HG03039 (cell line): ENCODE results near the gene PDZD2.
"Not testable (repeated sequence)": the region's sequence is repeated elsewhere in the genome, so short reads cannot be mapped to it uniquely, and the experiment has no call there.

Experiments
- ATAC-seq: cut with Tn5 transposase; IDR thresholded peaks from one replicate; pipeline ENCODE4 v1.9.1; 2021; ENCODE audit warnings: mild to moderate bottlenecking, moderate library complexity; ENCODE audit not compliant: unreplicated experiment

Gene PDZD2

DNA sequence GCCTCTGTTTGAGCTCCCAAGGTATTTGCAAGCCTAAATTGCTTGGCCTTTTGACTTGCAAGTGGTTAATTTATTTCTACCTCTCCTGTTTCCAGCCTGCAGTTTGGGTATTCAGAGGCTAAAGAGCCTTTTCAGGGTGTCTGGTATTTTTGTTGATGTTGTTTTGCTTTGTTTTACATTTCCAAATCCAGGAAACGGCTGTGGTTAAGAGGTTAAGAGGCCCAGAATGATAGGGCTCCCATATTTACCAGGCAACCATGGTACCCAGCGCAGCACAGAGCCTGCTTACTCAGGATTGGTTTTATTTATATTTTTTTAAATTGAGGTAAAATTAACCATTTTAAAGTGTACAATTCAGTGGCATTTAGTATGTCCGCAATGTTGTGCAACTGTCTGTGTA, 92.1 kb downstream of the PDZD2 start:
- no peak for ATAC-seq

DNA sequence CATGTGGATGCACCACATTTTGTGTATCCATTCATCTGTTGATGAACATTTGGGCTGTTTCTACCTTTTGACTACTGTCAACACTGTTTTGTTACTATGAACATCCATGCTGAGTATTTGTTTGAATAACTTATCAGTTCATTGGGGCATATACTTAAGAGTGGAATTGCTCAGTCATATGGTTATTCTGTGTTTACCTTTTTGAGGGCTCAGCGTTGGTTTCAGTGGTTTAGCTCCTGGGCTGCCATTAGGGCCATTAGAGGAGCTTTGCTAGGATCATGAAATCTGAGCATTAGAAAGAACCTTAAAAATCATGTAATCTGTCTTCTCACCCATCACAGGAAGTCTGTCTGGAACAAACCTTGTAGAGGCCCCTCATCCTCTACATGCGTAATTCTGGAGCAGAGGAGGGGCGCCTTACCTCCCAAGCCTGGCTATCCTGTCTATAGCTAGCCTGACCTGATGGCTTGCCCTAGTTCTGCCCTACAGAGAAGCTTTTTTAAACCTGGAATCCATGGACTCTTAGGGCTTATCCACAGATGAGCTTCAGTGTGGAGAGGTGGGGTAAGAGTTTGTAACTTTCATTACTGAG, 92.9 kb downstream of the PDZD2 start:
- no peak for ATAC-seq

DNA sequence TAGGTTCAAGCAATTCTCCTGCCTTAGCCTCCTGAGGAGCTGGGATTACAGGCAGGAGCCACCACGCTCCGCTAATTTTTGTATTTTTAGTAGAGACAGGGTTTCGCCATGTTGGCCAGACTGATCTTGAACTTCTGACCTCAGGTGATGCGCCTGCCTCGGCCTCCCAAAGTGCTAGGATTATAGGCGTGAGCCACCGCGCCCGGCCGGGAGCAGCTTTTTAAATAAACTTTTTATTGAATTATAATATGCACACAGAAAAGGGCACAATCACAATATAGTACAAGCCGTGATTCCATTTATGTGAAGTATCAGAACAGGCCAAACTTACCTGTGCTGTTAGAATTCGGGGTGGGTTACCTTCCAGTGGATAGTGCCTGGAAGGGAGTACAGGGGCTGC, 93.9 kb downstream of the PDZD2 start:
- ATAC-seq, result not testable (repeated sequence)

DNA sequence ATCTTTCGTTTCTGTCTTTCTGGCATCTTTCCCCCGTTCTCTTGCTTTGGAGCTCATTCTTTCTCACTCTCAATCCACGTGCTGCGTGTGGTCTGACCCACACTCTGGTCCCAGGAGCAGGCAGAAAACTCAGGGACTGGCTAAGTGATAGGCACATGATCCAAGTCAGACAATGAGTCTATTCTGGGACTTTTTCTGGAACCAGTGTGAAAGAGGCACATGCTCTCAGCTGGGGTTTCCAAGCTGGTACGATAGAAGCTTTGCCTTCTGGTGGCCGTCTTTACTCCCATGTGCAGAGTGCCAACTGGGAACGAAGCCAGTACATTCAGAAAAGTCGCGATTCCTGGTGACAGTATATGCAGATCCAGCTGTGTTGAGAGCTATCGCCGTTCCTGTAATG, 94.4 kb downstream of the PDZD2 start:
- no peak for ATAC-seq

DNA sequence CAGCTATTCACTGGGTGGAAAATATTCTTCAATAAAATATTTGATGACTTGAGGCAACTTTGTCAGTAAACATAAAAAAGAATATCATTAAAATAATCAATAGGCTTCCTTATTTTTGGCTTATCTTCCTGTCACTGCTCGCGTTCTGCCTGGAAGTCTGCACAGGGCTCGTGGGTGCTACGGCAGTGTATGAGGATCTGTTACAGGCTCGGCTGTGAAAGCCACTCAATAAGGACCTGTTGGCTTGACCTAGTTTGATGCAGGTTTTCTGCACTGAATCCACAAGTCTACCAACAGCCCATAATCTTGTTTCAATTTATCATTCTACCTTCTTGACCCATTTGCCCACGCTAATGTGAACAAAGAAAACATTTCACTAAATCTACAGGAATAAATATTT, 97.2 kb downstream of the PDZD2 start:
- no peak for ATAC-seq

DNA sequence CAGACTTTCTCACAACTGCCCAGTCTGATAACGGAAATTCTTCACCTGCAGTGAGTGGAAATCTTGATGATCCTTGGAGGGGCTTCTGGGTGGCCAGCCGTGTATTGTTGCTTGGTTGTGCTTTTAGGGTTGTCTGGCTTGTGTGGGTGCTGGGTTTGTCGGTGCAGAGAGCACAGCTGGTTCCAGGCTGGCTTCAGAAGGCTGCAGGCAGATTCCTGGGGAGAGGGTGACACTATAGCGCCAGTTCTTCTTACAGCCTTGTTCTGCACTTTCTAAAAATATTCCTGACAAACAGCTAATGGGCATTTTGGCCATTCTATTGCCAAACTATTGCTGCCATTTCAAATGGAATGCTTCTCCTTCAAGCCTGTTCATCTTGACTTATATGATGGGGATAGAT, 99.3 kb downstream of the PDZD2 start:
- no peak for ATAC-seq

DNA sequence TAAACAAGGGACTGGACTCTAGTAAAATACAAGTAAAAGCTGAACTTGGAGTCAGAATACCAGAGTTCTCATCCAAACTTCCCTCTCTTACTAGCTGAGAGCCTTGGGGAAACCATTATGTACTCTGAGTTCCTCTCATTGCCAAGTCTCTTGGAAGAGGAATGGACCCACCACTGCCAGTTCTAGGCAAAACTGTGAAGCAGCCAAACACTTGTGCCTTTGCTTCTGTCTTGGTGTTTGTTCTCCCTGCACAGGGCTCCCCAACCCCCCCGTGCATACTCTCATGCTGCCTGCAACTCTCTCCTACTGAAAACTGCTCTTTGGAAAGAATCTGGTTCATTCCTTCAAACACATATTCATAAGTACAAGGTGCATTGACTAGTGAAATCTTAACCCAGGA, 102.6 kb downstream of the PDZD2 start:
- ATAC-seq, result no peak

DNA sequence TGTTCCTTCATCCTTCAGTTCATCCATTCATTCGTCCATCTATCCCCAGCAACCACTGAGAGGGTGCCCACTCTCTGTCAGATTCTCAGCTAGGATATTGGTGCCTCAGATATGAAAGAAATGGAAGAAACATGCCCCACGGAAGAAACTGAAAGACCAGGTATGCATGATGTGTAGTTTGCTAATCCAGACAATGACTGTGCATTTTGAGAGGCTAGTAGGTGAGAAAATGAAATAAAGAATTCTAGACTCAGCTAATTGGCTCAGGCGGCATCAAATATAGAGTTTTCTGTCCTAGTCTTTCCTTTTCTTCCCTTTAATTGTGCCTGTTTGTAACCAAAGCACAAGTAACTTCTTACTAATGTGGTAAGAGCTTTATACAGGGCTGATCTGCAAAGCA, 104.7 kb downstream of the PDZD2 start:
- no peak for ATAC-seq

DNA sequence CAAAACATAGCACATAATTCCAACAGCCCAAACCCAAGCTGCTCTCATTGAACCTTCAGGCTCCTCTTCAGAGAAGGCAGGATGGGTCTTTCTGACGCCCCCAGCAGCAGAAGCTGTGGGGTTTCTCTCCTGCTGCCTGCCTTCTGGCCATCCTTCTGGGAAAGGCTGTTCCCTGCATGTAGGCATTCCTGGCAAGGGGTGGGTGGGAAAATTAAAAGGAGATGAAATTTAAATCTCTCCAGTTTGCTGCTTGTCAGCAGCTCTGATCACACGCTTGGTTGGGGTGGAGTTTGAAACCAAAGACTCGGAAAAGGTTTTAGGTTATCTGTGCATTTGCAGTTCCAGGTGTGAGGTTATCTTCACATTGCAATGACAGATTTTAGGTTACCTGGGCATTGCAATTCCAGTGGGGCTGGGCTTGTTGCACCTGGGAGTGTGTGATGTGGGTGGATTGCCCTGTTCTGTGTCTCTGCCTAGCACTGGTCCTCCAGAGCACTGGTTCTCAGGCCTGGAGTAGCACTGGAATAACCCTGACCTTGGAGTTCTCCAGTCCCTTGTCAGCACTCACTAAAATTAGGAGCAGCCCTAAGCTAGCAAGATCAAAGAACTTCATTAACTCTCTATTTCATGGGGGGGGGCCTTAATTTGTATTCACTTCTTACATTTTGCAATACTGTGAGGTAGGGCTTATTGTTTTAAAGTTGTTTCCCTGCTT, 109.7 kb downstream of the PDZD2 start:
- no peak for ATAC-seq

DNA sequence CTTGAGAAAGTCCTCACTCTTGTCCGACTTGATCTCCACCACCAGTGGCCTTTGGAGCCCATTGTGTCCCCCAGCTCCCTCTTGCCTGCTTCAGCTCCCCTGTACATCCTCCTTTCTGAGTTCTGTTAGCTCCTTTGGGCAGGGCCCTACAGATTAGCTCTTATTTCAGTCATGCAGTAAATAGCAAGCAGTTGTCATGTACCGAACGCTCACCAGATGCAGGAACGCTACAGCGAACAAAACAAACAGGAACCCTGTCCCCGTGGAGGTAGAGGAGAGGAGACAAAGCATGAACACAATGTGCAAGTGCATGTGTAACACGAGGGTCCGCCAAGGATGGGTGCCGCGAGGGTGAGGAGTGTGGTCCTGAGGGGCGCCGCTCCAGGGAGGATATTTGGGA, 111.3 kb downstream of the PDZD2 start:
- no peak for ATAC-seq

DNA sequence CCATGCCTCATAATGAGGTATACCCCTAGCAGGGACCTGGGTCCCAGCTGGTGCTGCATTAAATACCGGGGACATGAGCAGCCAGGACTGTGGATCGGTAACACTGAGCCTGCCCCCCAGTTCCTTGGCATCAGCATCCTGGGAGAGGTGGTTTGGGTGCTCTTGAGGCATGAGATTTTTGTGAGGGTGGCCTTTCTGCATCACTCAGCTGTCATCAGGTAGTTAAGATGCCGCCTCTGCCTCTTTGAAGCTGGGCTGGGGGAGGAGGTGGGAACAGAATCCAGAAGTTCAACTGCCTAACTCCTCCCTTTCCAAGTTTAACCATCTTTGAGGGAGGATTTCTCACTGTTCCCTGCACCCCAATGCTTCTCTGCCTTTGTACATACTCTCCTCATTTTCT, 112.7 kb downstream of the PDZD2 start:
- ATAC-seq, result no peak

DNA sequence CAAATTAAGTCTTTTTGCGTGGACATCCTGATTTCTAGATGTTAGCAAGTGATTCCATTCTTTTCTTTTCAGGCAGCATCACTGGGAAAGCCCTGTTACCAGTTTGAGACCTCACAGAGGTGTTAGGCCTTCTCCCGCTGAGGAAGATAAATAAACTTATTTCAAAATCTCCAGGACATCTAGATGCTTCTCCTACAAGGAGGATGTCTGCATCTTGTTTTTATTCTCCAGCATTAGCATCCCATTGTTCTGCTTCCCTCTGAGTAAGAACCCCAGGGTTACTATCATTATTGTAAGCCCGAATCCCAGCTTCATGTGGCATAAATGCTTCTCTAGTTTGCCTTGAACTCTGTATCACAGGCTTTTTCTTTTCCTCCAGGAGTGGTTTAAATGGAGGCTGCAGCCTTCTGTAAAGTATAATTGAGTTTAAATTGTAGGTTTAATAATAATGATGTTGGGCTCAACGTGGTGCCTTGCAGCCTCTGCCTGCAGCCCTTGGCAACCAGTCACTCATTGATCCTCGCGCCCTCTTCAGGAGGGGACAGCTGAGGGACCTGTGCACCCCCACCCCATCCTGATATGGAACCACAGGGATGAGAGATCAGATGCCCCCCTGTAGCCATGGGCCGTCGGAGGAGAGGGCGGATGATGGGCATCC, 114.9 kb downstream of the PDZD2 start:
- no peak for ATAC-seq

DNA sequence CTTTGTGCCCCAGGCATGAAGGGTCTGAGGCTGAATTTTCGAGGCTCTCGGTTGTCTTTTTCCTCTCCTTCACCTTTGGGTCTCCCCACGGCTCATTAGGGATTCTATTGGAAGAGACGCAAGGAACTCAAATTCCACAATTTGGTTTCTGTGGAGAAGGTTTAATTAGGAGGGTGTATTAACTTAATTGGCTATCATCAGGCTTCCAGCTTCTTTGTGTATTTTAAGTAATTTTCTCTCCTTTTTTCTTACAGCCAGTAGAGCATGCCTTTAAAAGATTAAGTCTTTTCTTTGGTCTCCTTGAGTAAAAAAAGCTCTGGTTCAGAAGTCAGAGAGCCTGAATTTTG, 115.4 kb downstream of the PDZD2 start:
- no peak for ATAC-seq

DNA sequence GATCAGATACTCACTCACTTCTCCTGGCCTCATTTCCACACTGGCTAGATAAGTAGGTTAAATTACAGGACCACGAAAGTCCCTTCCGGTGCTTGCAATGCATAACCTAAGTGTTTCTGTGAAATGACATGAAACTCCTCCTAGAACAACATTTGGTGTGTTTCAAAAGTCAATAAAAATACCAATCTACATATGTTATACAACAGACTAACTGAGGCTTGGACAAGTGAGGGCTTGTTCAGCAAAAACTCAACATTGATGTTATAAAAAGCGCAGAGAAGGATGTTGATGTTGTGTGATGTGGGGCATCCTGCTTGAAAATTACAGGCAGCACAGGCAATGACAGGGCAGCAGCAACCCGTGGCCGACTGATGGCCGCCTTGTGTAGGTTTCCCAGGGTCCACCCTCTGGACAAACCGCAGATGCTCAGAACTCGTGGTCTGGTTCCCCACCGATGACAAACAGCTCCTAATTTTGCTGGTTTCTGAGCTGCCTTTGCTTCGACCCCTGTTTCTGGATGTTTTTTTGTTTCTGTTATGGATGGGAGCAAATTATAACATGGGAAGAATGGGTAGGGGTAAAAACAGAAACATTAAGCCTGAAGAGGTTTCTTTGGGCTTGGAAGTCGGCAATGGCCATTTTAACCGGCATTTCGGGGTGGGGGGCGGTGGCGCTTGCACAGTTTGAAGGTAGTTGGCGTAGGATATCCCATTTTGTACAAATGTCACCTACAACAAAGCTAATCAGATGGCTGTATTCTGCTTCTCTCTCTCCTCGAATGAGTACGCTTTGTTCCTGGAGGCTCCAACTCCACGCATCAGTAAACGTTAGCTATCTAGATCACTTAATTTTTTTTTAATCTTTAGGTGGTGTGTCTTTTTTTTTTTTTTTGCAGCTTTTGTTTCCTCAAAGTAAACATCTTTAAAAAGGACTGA, 116.1 kb downstream of the PDZD2 start:
- no peak for ATAC-seq

DNA sequence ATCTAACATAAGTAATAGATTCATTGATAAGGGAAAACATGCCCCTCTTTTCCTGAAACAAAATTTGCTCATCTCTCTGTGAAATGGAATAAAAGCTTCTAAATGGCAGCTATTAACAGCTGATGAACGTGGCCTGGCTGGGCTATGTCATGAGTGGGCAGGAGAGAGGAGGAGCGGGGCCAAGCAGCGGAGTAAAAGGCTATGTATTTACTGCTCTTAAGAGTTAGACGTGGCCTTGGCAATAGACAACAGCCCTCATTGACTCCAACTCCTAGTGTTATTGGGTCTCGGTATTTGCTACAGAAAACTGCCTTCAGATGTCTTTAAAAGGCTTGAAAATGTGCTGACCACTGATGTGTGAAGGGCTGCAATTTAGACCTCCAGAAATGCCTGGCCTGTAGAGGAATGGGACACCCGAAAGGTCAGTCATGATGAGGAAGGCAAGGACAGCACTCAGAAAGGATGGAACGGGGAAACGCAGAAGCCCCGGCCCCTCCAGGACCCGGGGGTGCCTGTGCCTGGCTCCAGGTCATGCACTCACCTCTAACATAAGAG, 116.8 kb downstream of the PDZD2 start:
- no peak for ATAC-seq

DNA sequence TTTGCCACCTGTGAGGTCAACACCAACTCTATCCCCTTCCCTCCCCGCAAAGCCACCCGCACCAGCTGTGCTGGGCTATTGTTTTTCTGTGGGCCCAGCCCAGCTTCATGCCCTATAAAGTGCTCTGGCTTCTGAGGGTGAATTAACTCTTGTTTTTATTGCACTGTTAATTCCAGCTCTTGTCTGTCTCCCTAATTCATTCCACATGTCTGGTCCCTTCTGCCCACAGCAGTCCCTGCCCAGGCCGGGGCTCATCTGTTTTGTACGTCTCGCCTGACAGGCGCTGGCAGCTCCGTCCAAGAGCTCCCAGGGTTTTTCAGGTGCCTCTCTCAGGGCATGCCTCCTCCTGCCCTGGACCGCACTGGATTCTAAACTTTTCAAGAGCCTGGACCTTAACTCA, 118.9 kb downstream of the PDZD2 start:
- ATAC-seq, result no peak

DNA sequence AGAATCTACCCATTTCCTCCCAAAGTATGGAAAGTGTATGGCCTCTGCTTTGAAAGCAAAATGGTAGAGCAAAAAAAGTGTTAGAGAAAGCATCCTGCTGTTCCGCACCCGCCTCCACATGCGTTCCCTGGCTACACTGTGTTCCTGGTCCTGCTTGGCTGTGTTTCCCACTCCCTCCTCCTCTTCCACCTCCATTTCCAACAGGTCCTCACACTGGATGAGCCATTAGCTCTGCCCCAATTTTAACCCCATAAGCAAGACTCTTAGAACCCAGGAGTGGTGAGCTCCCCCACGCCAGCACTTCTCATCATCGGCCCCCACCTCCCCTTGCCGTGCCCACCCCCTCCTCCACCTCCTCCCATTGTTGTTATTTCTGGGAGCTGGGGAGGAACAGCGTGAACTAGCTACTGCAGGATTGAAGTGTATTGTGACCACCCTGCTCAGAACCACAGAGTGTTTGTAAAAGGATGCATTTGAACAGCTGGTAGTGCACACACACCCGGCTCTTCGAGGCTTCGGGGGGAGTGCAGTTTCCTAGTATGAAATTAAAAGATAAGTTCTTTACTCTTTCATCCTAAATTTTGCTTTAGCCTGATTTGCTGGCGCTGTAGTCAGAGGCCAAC, 120.0 kb downstream of the PDZD2 start:
- no peak for ATAC-seq

DNA sequence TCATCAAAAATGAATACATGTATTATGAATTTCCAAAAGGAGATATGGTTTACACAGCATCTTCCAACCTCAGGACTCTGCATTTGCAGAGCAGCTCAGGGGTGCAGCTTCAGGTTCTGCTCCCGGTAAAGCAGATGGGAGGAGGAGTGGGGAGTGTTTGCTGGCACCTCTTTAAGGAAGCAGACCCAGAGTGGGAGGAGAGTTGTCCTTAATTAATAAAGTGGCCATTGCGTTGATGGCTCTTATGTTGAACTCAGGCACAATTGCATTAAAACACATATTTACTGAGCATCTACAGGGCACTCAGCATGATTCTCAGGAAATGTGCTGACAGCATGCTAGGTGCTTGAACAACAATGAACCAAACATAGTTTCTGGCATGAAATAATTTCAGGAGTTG, 121.0 kb downstream of the PDZD2 start:
- no peak for ATAC-seq

DNA sequence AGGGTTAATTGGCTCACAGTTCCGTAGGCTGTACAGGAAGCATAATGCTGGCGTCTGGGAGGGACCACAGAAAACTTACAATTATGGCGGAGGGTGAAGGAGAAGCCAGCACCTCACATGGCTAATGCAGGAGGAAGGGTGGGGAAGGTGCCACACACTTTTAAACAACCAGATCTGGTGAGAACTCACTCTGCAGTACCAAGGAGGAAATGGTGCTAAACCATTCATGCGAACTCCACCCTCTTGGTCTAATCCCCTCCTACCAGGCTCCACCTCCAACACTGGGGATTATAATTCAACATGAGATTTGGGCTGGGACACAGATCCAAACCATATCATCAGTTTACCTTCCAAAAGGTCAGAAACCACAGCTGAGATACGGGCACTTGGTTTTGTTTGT, 122.9 kb downstream of the PDZD2 start:
- ATAC-seq, result no peak

DNA sequence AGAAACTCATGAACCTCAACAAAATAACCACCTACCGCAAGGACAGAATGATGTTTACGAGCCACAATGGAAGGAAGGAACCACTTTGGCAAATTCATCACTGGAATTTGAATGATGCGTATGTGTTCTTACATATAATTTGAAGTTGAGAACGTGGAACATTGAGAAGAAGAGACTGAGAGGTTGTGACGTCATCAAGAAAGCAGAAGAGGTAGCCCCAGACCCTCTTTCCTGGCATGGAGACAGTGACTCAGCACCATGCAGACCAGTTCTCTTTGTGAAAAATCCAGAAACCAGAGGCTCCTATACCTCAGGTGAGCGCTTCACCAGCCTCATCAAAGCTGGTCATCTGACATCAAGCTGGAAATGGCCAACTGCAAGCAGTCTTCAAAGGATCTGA, 124.5 kb downstream of the PDZD2 start:
- ATAC-seq, result no peak

DNA sequence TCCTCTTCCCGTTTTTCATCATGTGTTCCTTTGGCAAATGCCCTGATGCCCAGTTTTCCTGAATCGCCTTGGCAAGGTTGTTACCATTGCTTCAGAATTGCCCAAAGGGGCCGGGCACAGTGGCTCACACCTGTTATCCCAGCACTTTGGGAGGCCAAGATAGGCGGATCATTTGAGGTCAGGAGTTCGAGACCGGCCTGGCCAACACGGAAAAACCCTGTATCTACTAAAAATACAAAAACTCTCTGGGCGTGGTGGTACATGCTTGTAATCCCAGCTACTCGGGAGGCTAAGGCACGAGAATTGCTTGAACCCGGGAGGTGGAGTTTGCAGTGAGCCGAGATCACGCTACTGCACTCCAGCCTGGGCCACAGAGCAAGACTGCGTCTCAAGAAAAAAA, 125.8 kb downstream of the PDZD2 start:
- not testable (repeated sequence) for ATAC-seq
